ENCODE data around the gene TRPM1.

The TRPM1 gene

DNA sequence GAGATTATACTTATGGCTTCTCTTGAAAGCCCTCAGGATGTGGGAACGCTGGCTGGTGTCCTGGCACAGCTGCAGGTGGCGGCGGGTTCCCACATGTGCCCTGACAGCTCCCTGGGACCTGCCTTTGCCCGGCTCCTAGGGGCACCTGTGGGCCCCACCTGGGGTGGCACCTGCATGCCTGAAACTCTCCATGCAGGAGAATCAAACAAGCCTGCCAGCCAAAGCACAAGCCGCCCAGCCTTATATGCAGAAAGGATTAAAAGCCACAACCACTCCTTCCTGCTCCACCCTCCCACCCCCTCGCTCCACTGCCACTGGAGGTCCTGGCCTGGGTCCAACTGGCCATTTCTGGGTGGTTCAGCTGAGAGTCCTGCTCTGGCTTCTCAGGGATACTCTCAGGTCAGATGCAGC is 18.1 kb downstream of the TRPM1 start:
- DNase-seq, result no peak

DNA sequence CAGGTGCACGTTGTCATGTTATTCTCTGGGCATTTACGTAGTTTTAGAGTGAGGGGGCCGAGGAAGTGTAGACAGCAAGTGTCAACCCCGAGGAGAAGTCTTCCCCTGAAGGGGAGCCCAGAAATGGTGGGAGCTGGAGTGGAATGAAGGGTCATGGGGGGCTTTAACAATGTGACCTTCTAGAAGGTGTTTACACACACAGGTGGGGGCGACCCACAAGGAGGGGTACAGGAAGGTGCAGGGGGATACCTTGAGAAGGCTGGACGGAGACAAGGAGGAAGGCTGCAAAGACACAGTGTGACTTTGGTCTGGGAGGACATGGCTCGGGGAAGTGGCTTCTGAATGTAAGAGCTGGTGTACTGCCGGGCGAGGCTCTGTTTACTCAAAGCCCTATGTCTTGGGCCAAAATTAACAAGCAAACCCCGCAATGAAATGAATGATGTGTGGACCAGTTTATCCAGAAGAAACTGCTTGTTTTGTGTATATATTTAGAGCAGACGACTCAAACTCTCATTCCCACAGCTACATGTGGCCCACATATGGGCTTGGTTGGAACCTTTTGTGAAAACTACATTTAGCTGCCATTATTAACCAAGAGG is 18.7 kb downstream of the TRPM1 start:
- DNase-seq, result no peak

DNA sequence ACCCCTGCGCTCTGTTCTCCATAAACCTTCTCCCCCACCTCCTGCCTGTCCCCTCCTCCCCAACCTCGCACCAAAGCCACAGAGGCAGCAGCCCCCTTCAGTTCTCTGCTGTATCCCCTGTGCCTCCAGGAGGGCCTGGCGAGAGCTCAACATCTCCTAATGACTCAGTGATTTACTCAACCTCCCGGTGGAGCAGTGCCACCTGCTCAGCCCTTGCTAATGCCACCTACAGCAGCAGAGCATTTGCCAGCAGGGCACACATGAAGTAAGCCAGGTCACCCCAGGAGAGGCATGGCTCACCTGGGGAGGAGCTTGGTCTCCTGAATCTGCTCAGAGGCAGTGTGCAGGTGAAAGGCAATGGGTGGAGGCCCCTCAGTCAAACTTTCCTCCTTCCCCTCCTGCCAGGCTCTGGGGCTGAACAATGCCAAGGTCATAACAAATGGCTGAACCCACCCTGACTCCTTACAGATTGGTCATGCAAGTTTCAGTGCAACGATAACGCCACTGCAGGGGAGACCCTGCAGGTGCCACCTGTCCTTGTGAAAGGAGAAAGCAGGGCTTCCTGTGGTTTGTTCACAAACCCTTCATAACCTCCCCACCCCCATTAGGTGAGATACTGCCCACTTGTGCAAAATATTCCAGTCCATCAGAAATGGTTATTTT is 19.8 kb downstream of the TRPM1 start:
- DNase-seq, result no peak

DNA sequence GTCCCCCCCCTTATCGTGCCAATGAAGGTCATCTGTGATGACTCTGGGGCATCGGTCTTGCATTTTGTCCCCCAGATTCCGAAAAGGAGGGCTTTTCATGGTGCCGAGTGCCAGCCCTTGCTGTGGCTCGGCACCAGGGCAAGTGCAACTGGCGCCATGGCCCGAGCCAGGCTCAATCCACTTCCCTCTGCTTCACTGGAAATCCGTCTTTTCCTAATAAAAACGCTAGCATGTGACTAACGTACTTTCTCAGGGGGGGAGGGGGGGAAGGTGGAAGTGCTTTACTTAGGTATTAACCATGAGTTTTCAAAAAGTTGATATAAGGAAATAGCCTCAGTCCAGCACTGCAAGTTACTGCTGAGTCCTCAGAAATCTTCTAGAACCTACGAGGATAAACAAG is 20.5 kb downstream of the TRPM1 start:
- no peak for DNase-seq

GRCh38 chr15:31080591-31081014 is 20.9 kb downstream of the TRPM1 start:
- peak in 8 of 56 donors; percentile 12 to 77 (median 36) for DNase-seq

GRCh38 chr15:31079519-31079918 is 22.0 kb downstream of the TRPM1 start:
- DNase-seq, result no peak

DNA sequence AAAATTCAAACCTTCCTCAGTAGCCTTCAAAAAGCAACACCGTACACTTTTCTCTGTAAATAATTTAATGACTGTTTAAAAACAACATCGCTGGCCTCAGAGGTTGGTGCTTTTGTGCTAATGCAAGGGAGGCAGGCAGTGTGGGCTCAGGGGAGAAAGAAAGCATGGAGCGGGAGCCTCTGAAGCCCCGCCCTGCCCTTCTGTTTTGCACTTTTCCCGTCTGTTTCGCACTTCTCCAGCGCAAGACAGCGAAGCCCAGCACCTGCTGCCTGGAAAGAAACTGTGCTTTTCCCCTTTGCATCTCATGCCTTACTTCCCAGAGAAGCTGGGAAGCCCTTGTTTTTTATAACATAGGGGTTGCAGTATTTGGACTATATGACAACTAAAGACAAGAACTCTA is 23.1 kb downstream of the TRPM1 start:
- DNase-seq, result no peak

DNA sequence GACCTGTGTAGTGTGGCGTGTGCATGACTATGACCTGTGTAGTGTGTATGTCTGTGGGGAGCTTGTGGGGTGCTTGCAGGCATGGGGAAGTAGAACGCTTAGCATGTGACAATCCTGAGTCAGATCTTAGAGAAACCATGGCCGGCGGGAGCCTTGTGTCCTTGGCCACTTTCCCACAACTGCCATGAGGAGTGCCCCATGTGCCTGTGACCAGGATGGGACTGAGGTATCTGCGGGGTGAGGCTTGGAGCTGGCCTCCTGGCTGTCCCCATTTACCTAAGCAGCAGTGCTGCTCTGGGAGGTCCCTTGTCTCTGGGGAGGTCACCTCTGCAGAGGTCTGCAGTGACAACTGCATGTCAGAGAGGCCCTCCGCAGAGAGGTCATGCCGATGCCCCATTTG is 23.6 kb downstream of the TRPM1 start:
- no peak for DNase-seq

DNA sequence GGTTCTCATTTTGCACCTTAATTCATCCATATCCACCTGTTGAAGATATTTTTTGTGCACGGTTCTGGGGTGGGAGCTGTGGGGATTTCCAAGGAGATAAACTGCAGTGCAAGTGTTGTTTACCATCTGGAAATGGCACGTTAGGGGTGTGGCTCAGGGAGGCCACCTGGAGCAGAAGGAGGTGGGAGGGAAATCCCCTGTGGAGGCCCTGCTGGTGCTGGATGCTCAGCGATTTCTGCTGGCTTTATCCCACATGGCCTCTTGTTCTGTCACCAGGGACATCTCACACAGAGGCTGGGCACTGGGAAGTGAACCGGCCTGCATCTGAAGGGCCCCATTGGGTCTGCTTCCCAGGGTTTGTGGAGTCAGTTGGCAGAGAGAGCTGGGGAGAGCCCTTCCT is 24.3 kb downstream of the TRPM1 start:
- DNase-seq, result no peak

GRCh38 chr15:31074321-31074720 is 27.2 kb downstream of the TRPM1 start:
- no peak for DNase-seq

- no peak for DNase-seq
Measured at GRCh38 chr15:31070867-31071266, 30.7 kb downstream of the TRPM1 start.

DNA sequence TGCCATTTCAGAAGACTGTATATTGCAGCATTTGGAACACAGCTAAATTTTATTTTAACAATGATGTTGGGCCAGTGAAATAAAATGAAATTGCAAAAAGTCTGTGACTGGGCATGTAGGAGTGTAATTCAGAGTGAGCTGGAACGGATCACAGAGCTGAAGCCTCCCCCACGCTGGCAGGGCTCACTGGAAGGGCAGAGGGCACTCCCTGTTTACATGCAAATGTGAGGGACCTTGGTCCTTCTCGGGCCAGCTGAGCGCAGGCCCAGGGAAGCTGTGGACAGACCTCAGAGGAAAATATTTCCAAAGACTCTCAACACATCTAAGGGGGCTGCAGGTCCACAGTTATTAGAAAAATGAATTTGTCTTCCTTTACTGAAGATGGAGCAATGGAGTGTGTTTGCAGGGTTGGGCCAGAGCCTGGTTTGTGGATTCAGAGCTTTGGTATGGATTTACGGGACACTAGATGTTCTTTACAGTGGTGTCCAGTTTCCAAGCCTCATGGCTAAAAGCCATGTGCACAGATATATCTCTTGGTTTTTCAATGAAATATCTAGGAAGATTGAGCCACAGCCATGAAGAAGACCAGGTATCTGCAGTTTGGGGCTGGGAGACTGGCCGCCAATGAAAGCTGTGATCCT is 32.0 kb downstream of the TRPM1 start:
- peak in 1 of 56 donors; percentile 12 for DNase-seq

DNA sequence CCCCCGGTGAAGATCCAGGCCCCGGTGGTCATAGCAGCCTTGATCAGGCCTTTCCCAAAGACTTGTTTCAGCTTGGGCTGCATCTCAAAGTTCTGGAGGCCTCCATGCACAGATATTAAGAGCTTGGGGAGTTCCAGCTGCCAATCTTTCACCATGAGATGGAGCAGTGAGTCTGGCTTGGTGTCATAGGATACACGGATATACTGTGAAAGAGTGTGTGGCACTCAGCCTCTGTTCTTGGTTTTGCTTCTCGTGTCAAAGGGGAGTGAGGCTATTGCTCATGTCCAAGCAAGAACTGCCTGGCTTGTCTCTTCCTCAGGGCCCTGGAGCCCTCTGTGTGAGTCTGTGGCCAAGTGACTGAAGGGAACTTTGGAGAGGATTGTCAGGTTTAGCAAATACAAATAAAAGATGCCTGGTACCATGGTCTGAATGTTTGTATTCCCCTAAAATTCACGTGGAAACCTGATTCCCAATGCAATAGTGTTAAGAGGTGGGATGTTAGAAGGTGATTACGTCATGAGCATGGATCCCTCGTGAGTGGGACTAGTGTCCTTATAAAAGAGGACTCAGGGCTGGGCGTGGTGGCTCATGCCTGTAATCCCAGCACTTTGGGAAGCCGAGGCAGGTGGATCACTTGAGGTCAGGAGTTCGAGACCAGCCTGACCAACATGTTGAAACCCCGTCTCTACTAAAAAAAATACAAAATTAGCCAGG is 33.5 kb downstream of the TRPM1 start:
- no peak for DNase-seq

DNA sequence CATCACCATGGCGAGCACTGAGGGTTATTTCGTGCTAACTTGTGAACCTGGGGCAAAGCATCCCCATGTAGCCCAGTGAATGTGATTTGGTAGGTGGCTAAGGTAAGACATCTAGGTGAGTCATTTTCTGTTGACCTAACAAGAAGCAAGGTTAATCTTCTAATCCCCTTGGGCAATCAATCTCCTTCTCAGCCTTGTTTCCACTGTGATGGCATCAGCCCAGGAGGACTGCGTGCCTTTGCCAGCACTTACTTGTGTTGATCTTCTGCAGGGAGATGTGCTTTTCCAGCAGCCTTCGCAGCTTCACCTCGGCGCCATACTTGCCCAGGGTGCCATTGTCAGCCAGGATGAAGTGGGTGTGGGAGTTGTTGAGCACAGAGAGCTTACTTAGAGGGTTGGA is 35.7 kb downstream of the TRPM1 start:
- DNase-seq, result no peak

- no peak for DNase-seq
Measured at GRCh38 chr15:31062911-31063310, 38.6 kb downstream of the TRPM1 start.

GRCh38 chr15:31062310-31062847 is 39.1 kb downstream of the TRPM1 start:
- DNase-seq, result no peak

DNA sequence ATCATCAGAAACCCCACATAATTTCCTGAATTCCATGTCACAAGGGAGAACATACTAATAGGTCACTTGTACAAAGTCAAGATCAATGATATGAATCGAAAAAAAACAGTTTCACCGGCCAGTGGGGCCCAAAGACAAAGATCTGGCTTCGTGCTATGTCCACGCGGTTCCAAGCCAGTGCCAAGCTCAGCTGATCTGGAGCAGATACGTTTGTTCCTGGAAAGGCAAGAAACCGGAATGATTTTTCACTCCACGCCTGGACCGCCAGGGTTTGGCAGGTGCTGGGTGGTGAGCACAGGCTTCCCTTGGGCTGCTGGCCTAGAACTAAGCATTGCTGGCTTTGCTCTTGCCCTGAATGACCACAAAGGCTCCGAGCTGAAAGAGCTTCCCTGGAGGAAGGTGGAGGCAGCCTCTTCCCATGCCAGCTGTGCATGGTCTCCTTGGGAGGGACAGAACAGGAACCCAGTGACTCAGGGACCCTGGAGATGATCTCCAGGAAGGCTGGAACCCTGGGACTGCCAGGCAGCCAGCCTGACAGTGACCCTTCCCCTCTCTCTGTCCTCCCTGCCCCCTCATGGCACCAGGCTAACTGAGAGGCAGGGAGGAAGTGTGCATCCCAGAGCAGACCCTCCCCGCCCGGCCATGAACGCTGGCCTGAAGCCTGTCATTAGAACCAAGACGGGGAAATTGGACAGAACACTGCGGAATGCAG is 40.9 kb downstream of the TRPM1 start:
- DNase-seq, result no peak

DNA sequence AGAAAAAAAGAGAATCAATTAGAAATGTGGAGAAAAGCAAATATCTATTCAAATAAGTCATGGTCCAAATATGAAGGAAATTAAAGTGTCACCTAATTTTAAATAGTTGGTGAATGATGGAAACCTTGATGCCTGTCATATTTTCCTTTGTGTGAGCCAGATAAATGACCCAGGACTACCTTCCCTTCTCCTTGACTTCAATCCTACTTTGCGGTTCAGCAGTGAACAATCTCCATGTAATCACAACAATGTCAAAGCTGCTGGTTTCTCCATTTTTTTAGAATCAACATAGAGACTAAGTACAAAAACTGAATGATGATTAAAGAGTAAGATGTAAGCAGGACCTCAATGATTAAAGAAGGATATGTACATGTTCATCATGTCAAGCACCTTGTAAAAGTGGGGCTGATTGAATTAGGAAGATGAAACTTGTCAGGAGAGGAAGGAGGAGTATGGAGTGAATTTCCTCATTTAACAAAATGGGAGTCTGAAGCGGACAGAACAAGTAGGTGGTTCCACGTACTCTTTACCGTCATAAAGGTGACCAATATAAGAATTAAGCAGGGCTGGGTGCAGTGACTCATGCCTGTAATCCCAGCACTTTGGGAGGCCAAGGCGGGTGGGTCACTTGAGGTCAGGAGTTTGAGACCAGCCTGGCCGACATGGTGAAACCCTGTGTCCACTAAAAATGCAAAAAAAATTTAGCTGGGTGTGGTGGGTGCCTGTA is 43.1 kb downstream of the TRPM1 start:
- DNase-seq, result no peak

DNA sequence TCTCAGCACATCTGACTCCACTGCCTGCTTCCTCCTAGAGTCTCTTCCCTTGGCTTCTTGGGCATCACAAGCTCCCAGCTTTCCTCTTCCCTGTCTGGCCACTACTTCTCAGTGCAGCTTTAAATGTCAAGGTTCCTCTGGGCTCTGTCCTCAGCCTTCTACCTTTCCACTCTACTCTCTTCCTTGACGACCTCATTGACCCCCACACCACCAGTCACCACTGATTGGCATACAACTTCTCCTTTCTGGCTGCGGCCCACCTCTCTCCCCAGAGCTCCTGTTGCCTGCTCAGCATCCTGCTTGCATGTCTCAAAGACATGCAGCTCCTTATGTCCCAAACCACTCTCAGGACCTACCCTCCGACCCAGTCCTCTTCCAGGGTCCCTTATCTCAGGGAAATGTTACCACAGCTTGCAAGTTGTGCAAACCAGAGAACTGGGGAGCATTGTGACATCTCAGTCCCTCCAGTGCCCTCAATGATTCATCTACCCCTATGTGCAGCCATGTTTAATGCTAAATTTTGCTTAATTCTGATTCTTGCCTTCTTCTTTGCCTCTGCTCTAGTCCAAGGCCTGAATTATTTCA is 49.9 kb downstream of the TRPM1 start:
- DNase-seq, result no peak

DNA sequence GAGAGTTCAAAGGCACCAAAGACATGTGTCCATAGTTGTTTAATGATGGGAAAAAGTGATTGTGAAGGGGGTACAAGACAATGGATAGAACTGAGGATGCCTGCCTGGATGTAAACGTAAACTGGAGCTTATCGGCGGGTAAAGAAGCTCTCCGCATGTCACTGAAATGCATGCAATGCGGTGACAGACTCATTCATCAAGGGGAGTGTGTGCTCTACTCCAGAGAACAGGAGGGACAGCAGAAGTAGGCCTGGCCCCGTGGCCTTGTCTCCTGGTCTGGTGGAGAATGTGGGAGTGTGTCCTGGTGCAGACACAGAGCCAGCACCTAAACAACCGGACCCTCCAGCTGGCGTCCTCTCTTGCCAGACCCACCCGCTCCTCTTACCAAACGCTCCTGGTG is 50.6 kb downstream of the TRPM1 start:
- DNase-seq, result no peak

All from nucleus accumbens (tissue), 56 donors.